Neural cell (in vitro differentiated cells): ENCODE results near the gene ARMH3. TPM values are rescaled to one million over a fixed set of nuclear protein-coding genes. Genes with fewer than 3 reads are reported as not detected.

Experiments used
- H2AFZ ChIP-seq: fragments of 200-600, 300-800 bp; sonication (generic), shearing (Covaris generic); 2 replicates; pipeline ENCODE4 v1.6.0; 2014; ENCODE audit warnings: low read depth, mild to moderate bottlenecking, antibody characterized with exemption, low read length, moderate library complexity
- H3F3A ChIP-seq: fragments of 200-600 bp; shearing (Covaris generic); 2 replicates; pipeline ENCODE4 v1.6.1; 2016; ENCODE audit warnings: mild to moderate bottlenecking, moderate library complexity, mixed read lengths, antibody characterized with exemption, low read length; ENCODE audit not compliant: insufficient read depth, poor library complexity, severe bottlenecking
- H3K27ac ChIP-seq: fragments of 200-600, 300-800 bp; sonication (generic), shearing (Covaris generic); 2 replicates; pipeline ENCODE4 v1.5.1; 2014; ENCODE audit warnings: mild to moderate bottlenecking, low read length, moderate library complexity
- H3K27me3 ChIP-seq: fragments of 300-800, 200-600 bp; sonication (generic), shearing (Covaris generic); 2 replicates; pipeline ENCODE4 v1.6.0; 2014; ENCODE audit warnings: mild to moderate bottlenecking, low read depth, low read length, moderate library complexity; ENCODE audit not compliant: insufficient read depth
- H3K36me3 ChIP-seq: fragments of 300-800, 200-600 bp; sonication (generic), shearing (Covaris generic); 2 replicates; pipeline ENCODE4 v1.5.1; 2014; ENCODE audit warnings: mild to moderate bottlenecking, antibody characterized with exemption, low read length, moderate library complexity; ENCODE audit not compliant: insufficient read depth
- H3K4me2 ChIP-seq: fragments of 300-800, 200-600 bp; sonication (generic), shearing (Covaris generic); 2 replicates; pipeline ENCODE4 v1.6.0; 2014; ENCODE audit warnings: mild to moderate bottlenecking, low read length
- H3K4me3 ChIP-seq: fragments of 300-800, 200-600 bp; sonication (generic), shearing (Covaris generic); 2 replicates; pipeline ENCODE4 v1.5.1; 2014; ENCODE audit warnings: mild to moderate bottlenecking, low read length, moderate library complexity
- H3K79me2 ChIP-seq: fragments of 200-600 bp; shearing (Covaris generic); replicated peaks from 2 replicates; pipeline ENCODE4 v1.6.0; 2014; ENCODE audit warnings: mild to moderate bottlenecking, low read length, moderate library complexity; ENCODE audit not compliant: insufficient read depth
- H3K9ac ChIP-seq: fragments of 300-800, 200-600 bp; sonication (generic), shearing (Covaris generic); 2 replicates; pipeline ENCODE4 v1.6.1; 2016; ENCODE audit warnings: mild to moderate bottlenecking, low read length, mixed read lengths
- H3K9me2 ChIP-seq: fragments of 200-600 bp; shearing (Covaris generic); 2 replicates; pipeline ENCODE4 v1.6.1; 2016; ENCODE audit warnings: mild to moderate bottlenecking, low read length, mixed read lengths; ENCODE audit not compliant: insufficient read depth
- H3K9me3 ChIP-seq: fragments of 200-600, 300-800 bp; sonication (generic), shearing (Covaris generic); 2 replicates; pipeline ENCODE4 v1.6.1; 2016; ENCODE audit warnings: mild to moderate bottlenecking, mixed run types, low read length, moderate library complexity, mixed read lengths
- H4K20me1 ChIP-seq: fragments of 200-600 bp; shearing (Covaris generic); 2 replicates; pipeline ENCODE4 v1.6.1; 2016; ENCODE audit warnings: mild to moderate bottlenecking, mixed run types; ENCODE audit not compliant: insufficient read depth
- EP300 ChIP-seq: fragments of 450-650 bp; conservative IDR thresholded peaks from 2 replicates; pipeline ENCODE4 v1.6.1; 2014; ENCODE audit warnings: antibody characterized with exemption, mild to moderate bottlenecking, moderate library complexity; ENCODE audit not compliant: poor library complexity, severe bottlenecking
- EZH2 ChIP-seq: fragments of 200-600, 300-800 bp; shearing (Covaris generic), sonication (generic); IDR thresholded peaks from 2 replicates; pipeline ENCODE4 v1.6.1; 2014; ENCODE audit warnings: antibody characterized with exemption, low read length, borderline replicate concordance, mild to moderate bottlenecking; ENCODE audit not compliant: insufficient read depth, poor library complexity, severe bottlenecking
- MXI1 ChIP-seq: fragments of 450-650 bp; conservative IDR thresholded peaks from 2 replicates; pipeline ENCODE4 v1.6.1; 2014; ENCODE audit warnings: antibody characterized with exemption, mild to moderate bottlenecking; ENCODE audit not compliant: poor library complexity, severe bottlenecking
- POLR2AphosphoS5 ChIP-seq: IDR thresholded peaks from 2 replicates; pipeline ENCODE4 v1.6.1; 2012
- RAD21 ChIP-seq: fragments of 450-650 bp; conservative IDR thresholded peaks from 2 replicates; pipeline ENCODE4 v1.6.1; 2014; ENCODE audit warnings: antibody characterized with exemption, mild to moderate bottlenecking, moderate library complexity
- SMC3 ChIP-seq: fragments of 450-650 bp; conservative IDR thresholded peaks from 2 replicates; pipeline ENCODE4 v1.6.1; 2014; ENCODE audit warnings: antibody characterized with exemption, mild to moderate bottlenecking, moderate library complexity; ENCODE audit not compliant: poor library complexity
- TAF1 ChIP-seq: IDR thresholded peaks from 2 replicates; pipeline ENCODE4 v1.6.1; 2012; ENCODE audit warnings: low read depth
- polyA plus RNA-seq: library from polyadenylated mRNA; depleted of rRNA; stranded (reverse); fragments of >200 nt; gene quantifications from 2 replicates; pipeline ENCODE4 v1.2.3, GENCODE V29; 2014
- TF ChIP-seq, protein P1 (sequence below): fragments of 450-650 bp; IDR thresholded peaks from 2 replicates; pipeline ENCODE4 v1.5.1; 2014; ENCODE audit warnings: antibody characterized with exemption, mild to moderate bottlenecking, moderate library complexity; ENCODE audit not compliant: poor library complexity, severe bottlenecking
- TF ChIP-seq, protein P2 (sequence below): IDR thresholded peaks from 2 replicates; pipeline ENCODE4 v1.6.1; 2012; ENCODE audit warnings: borderline replicate concordance

Gene ARMH3
- polyA plus RNA-seq, 1 donor from 2014 or later, result 13.4 TPM

DNA sequence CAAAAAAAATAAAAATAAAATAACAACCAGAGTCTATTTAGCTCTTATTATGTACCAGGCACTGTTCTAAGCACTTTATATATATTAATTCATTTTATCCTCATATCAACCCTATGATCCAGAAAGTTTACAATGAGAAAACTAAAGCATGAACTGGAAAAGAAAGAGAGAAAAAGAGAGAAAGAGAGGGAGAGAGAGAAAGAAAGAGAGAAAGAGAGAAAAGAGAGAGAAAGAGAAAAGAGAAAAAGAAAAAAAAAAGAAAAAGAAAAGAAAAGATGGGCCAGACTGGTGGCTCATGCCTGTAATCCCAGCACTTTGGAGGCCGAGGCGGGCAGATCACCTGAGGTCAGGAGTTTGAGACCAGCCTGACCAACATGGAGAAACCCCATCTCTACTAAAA lies 9.9 kb downstream of the ARMH3 start:
- H4K20me1 ChIP-seq, result no peaks in the 10 kb centered on the region

DNA sequence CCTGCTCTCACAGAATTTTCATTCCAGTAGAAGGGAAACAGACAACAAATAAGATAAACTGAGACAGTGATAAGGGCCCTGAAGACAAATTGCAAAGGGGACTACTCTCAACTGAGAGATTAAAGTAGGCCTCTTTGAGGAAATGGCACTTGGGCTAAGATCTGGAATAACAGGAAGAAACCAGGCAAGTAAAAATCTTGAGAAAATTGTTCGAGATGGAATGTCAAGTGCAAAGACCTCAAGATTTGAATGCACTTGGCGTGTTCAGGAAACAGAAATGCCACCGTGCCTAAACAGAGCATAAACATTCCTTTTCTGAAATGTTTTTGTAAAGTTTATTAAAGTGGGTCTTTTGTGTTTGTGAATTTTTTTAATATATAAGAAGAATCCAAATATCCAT lies 10.7 kb downstream of the ARMH3 start:
- Histone ChIP-seq H3F3A (no peaks in the 10 kb centered on the region), H2AFZ (no peak overlapping the region), H3K9ac (no peak overlapping the region), H3K4me3 (no peak overlapping the region), H3K9me2 (no peaks in the 10 kb centered on the region), H4K20me1 (no peaks in the 10 kb centered on the region), H3K27ac (no peak overlapping the region), H3K9me3 (no peaks in the 10 kb centered on the region), H3K36me3 (no peaks in the 10 kb centered on the region), H3K79me2 (peaks cover 14% of the 10 kb centered on the region), H3K27me3 (no peaks in the 10 kb centered on the region), H3K4me2 (no peak overlapping the region)
- TF ChIP-seq EZH2 (no peak), EP300 (no peak), TAF1 (no peak), SMC3 (no peak), POLR2AphosphoS5 (no peak), RAD21 (no peak), MXI1 (no peak)
- TF ChIP-seq, protein P1, sequence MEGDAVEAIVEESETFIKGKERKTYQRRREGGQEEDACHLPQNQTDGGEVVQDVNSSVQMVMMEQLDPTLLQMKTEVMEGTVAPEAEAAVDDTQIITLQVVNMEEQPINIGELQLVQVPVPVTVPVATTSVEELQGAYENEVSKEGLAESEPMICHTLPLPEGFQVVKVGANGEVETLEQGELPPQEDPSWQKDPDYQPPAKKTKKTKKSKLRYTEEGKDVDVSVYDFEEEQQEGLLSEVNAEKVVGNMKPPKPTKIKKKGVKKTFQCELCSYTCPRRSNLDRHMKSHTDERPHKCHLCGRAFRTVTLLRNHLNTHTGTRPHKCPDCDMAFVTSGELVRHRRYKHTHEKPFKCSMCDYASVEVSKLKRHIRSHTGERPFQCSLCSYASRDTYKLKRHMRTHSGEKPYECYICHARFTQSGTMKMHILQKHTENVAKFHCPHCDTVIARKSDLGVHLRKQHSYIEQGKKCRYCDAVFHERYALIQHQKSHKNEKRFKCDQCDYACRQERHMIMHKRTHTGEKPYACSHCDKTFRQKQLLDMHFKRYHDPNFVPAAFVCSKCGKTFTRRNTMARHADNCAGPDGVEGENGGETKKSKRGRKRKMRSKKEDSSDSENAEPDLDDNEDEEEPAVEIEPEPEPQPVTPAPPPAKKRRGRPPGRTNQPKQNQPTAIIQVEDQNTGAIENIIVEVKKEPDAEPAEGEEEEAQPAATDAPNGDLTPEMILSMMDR, result no peak
- TF ChIP-seq, protein P2, sequence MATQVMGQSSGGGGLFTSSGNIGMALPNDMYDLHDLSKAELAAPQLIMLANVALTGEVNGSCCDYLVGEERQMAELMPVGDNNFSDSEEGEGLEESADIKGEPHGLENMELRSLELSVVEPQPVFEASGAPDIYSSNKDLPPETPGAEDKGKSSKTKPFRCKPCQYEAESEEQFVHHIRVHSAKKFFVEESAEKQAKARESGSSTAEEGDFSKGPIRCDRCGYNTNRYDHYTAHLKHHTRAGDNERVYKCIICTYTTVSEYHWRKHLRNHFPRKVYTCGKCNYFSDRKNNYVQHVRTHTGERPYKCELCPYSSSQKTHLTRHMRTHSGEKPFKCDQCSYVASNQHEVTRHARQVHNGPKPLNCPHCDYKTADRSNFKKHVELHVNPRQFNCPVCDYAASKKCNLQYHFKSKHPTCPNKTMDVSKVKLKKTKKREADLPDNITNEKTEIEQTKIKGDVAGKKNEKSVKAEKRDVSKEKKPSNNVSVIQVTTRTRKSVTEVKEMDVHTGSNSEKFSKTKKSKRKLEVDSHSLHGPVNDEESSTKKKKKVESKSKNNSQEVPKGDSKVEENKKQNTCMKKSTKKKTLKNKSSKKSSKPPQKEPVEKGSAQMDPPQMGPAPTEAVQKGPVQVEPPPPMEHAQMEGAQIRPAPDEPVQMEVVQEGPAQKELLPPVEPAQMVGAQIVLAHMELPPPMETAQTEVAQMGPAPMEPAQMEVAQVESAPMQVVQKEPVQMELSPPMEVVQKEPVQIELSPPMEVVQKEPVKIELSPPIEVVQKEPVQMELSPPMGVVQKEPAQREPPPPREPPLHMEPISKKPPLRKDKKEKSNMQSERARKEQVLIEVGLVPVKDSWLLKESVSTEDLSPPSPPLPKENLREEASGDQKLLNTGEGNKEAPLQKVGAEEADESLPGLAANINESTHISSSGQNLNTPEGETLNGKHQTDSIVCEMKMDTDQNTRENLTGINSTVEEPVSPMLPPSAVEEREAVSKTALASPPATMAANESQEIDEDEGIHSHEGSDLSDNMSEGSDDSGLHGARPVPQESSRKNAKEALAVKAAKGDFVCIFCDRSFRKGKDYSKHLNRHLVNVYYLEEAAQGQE, result no peak

More for the DNA sequence above, 9.9 kb downstream of the ARMH3 start:
- H3K9me2 ChIP-seq, result no peaks in the 10 kb centered on the region
- H3K36me3 ChIP-seq, result no peaks in the 10 kb centered on the region
- H3K27me3 ChIP-seq, result no peaks in the 10 kb centered on the region
- no peaks in the 10 kb centered on the region for H3F3A ChIP-seq
- H3K4me3 ChIP-seq, result no peak overlapping the region
- no peak overlapping the region for H3K4me2 ChIP-seq
- H2AFZ ChIP-seq, result no peak overlapping the region
- TF ChIP-seq EZH2 (no peak), RAD21 (no peak), TAF1 (no peak), SMC3 (no peak), MXI1 (no peak), EP300 (no peak), POLR2AphosphoS5 (no peak)
- TF ChIP-seq, protein P1, result no peak
- TF ChIP-seq, protein P2, result no peak
- no peak overlapping the region for H3K9ac ChIP-seq
- H3K79me2 ChIP-seq, result peaks cover 22% of the 10 kb centered on the region
- no peaks in the 10 kb centered on the region for H3K9me3 ChIP-seq
- H3K27ac ChIP-seq, result no peak overlapping the region
